ENCODE data around the gene VSTM4.

Gene VSTM4

DNA sequence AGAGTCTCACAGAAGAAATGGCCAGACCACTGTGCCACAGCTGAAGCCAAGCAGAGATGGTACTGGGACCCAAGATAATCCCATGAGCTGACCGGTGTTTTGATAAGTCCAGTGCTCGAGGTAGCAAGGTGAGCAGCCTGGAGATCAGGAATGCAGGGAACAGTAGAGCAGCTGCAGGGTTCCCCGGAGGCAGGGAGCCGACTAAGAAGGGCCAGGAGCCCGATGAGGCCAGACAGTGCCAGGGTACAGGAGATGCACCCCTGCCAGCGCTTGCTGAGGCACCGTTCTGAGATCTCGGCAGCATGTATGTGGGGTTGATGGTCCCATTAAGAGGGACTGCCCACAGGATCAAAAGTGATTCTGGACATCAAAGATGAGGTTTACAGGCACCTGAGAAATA lies 47.1 kb downstream of the VSTM4 start:
- no peak for DNase-seq

DNA sequence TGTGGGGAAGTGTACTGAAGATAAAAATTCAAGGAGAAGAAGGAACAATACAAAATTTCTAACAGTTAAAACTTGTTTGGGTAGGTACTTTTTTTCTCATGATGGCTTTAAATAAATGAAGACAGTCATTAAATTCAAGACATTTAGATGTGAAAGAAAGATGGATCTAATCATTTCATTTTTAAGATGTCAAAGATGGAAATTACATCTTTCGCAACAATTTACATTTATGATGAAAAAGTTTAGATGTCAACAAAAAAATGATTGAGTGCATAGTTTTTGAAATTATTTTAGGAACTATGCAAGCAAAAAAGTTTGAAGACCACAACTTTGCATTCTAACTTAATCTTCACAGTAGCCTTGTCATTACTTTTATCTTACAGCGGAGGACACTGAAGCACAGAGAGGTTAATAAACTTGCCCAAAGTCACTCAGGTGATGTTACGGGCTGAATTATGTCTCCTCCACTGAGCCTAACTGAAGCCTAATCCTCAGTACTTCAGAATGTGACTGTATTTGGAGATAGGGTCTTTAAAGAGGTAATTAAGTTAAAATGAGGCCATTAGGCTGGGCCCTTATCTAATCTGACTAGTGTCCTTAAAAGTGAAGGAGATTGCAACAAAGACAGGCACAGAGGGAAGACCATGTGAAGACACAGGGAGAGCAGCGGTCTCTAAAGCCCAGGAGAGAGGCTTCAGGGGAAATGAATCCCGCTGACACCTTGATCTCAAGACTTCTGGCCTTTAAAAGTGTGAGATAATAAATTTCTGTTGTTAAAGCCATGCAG lies 48.2 kb downstream of the VSTM4 start:
- DNase-seq, result no peak

DNA sequence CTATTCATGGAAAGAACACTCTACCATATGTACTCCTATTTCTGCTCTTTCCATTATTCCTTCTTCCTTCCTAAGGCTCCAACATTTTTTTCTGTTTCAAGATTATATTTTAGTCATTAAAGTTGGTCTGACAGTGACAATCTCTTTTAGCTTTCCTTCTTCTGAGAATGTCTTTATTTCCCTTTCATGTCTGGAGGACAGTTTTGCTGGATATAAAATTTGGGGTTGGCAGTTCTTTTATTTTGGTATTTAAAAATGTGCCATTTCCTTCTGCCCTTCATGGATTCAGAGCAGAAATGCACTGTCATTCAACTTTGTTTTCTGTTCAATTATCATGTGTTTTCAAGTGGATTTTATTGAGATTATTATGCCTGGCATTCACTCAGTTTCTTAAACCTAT lies 53.1 kb downstream of the VSTM4 start:
- DNase-seq, result no peak

- DNase-seq, result no peak
Observed at GRCh38 chr10:49061667-49062066, 53.7 kb downstream of the VSTM4 start.

GRCh38 chr10:49058463-49059255 lies 56.7 kb downstream of the VSTM4 start:
- no peak for DNase-seq

- no peak for DNase-seq
Observed at GRCh38 chr10:49057231-49057880, 58.0 kb downstream of the VSTM4 start.

GRCh38 chr10:49056356-49056755 lies 59.0 kb downstream of the VSTM4 start:
- DNase-seq, result no peak

DNA sequence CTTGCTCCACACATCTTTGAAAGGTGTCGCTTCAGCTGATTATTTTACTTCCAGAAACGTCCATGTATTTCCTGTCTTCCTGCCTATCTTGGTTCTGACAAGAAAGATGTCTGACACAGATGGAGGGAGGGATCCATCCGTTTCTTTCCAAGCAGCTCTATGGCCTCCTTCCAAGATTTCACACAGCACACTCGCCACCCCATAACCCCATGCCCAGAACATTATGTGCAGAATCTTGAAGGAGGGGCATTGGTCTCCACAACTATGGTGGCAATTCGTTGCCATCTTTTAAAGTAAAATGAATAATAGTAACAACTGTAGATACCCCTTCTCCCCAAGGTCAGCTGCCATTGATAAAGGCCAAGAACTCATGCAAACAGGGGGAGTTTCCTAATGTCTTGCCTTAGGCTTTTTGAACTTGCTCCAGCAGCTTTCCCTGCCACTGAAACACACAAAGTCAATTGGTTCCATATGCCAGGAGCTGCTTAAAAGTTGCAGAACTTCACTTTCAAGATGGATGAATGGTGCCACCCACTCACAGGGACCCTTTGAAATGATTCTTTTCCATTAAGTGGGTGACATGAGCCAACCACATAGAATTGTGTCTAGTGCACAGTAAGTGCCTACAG lies 60.0 kb downstream of the VSTM4 start:
- no peak for DNase-seq

DNA sequence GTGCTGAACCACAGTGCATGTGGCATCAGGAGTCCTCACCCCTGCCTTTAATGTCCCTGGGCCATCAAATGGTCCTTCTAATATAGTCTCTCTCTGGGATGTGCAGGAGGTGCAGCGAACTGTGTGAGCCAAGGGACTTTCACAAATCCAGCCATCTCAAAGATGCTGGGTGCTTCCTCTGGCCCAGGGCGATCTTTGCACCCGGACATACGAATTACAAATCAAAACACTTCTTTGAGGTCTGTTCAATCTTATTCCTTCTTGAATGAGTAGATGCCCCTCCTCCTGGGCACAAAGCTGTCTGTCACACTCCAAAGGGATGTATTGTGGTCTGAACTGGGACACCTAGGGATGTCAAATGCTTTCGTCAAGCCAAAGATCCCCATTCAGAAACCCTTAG lies 60.6 kb downstream of the VSTM4 start:
- DNase-seq, result no peak

DNA sequence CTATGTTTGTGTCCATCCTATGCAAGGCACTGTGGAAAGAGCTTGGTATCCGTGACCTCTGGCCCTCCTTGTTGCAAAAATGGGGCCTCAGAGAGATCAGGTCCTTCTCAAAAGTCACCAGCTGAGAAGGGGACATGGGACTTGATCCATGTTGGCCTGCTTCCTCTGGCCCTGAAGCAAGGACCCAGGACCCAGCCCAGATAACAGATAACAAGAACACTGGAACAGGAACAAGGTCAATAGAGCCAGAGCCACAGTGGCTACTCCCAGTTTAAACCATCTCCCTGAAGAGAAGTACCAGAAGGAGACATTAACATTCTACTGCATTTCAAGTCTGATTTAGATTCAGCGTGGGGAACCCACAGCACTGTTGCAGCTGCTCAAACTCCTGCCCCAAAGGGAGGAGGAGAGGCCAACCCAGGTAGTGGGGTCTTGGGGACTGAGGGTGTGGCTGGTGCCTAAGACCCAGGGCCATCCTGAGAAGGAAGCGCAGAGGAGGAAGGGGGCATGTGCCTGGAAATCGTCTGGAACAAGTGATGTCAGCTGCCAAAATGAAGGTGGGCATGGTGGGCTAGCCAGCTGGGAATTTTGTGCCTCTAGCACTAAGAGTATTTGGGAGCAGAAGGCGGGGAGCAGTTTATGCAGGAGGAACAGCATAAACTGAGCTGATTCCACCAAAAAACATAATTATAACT lies 61.2 kb downstream of the VSTM4 start:
- no peak for DNase-seq

DNA sequence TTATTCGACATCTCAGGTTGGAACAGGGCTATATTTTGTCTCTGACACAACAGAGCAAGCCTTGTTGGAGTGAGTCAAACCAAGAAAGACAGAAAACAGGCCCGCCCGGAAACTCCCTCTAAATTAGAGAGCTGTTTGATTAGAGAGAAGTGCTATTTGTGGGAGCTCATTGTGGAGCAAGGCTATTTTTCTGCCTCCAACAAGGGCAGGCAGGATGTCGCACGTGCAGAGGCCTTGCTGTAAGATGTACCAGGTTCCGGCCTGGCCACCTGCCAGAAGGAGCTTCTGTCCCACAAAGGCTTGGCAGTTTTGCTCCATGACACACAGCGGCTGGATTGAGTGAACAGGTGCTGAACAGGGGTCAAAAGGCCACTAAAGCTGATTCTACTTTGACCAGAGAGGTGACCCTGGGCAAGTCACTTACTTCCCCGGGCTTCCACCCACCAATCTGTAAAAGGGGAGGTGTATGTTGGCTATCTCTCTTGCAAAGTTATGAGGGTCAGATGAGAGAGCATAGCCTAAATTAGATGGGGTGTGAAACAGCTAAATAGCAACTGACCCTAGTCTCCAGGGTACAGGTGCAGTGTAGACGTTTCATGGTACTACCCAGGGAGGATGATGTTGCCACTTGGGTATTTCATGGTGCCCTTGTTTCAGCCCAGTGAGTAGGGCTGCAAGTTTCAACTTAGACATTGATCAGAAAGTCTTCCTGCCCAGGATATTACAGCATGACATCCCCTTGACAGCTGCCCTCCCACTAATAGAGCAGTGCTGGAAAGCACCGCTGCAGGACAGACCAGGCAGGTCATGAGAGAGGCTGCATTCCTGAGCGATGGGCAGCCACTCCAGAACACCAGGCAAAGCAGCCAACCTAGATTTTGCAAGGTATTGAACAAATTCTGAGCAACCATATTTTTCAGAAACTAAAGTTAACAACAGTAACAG lies 62.0 kb downstream of the VSTM4 start:
- DNase-seq, result no peak

DNA sequence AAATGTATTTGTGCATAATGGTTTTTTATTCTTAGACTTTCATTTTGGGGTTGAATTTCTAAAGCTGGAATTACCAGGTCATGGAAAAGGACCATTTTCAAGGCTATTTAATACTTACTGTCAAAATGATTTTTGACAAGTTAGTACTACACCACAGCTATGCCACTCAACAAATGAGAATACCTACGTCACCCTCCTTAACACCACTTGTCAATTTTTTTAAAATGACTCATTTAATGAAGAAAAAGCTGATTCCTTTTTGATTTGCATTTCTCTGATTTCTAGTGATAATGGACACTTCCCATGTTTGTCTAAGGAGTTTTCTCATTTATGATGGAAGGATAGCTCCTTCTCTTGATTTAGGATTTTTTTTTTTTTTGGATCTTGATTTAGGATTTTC lies 63.3 kb downstream of the VSTM4 start:
- no peak for DNase-seq

DNA sequence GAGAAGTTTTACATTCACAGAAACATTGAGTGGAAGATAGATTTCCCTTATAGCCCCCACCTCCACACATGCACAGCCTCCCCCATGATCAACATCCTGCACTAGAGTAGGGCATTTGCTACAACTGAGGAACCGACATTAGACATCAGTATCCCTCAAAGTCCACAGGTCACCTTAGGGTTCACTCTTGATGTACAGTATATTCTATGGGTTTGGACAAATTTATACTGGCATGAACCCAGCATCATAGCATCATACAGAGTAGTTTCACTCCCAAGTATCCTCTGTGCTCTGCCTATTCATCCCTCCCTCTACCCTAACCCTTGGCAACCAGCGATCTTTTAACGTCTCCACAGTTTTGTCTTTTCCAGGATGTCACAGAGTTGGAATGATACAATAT lies 64.4 kb downstream of the VSTM4 start:
- no peak for DNase-seq

GRCh38 chr10:49050366-49050765 lies 65.0 kb downstream of the VSTM4 start:
- DNase-seq, result no peak

- no peak for DNase-seq
Observed at GRCh38 chr10:49049660-49050059, 65.7 kb downstream of the VSTM4 start.

GRCh38 chr10:49047128-49047639 lies 68.1 kb downstream of the VSTM4 start:
- DNase-seq, result no peak

- no peak for DNase-seq
Observed at GRCh38 chr10:49044293-49045193, 70.8 kb downstream of the VSTM4 start.

DNA sequence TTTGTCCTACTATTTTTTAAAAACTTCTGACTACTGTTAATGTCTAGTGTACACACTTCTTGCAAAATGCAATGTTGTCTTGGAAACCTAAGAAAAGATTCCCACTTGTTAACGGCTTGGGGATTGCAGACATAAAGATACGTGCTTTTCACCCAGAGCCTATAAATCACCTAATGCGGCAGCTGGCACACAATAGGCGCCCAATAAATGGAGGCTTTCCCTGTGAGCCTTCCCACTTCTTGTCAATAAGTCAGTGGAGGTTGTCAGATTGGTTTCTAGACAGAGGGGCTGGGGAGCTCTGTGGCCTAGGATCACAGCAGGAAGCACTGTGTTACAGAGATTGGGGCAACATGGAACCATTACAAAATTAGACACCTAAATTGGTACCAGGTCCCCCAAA lies 74.7 kb downstream of the VSTM4 start:
- DNase-seq, result no peak

DNA sequence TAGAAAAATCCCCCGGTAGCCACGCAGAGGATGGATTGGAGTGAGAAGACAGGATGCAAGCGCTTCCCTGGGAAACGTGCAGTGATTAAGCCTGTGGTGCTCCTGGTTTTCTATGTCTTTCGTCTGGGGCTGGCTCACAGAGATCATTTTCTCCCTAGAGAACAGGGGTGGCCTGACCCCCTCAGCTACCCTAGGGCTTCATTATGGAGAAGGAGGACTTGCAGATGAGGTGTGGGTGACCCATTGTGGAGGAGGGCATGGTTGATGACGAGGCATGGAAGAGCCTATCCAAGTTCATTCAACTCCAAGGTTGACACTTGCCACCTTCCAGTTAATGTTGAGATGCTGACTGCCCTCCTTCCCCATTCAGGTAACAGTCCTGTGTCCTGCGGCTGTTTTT lies 75.9 kb downstream of the VSTM4 start:
- no peak for DNase-seq

- DNase-seq, result no peak
Observed at GRCh38 chr10:49038711-49039110, 76.6 kb downstream of the VSTM4 start.
